Hematopoietic multipotent progenitor cell treated with erythropoietin and hydrocortisone succinate and interleukin-3 and kit ligand, for 17 days (in vitro differentiated cells): ENCODE measurements around the gene UBA7.
"Not testable (repeated sequence)": the region's sequence is repeated elsewhere in the genome, so short reads cannot be mapped to it uniquely, and the experiment has no call there.

Experiments used
- DNase-seq: peaks from one replicate; pipeline ENCODE4 v3.0.0-alpha.2; 2015; ENCODE audit warnings: low spot score

Gene UBA7

DNA sequence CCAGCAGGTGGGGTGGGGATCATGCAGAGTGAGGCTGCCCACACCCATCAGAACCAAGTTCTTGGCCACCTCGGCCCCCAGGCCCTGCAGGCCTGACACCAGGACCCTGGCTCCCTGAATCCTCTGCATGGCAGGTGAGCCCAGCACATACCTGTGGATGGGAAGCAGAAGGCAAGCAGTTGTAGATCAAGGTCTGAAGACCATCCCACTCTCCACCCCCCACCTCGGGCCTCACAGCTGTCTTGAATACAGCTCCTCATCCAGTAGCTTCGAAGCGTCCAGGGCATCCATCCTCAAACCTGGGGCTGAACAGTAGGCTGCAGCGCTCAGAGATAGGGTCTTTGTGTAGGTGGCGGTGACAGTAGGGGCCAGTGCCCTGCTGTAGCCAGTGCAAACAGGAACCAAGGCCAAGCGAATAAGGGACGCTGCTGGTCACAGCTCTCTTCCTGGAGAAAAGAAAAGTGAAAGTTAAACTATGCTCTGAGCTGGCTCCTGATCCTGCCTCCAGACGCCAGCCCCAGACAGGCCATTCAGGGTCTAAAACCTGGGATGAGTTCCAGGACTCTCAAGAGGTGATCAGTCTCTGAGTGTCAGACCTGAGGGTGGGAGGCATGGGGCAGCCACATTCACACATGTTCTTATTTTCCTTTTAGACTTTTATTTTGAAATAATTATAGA is at the start of gene UBA7:
Gene UBA7 (minus strand): TSS at position 457 of the 678 bp plus-strand sequence. CDS start 166 bp downstream, at position 291.
- peak; percentile 45 for DNase-seq

DNA sequence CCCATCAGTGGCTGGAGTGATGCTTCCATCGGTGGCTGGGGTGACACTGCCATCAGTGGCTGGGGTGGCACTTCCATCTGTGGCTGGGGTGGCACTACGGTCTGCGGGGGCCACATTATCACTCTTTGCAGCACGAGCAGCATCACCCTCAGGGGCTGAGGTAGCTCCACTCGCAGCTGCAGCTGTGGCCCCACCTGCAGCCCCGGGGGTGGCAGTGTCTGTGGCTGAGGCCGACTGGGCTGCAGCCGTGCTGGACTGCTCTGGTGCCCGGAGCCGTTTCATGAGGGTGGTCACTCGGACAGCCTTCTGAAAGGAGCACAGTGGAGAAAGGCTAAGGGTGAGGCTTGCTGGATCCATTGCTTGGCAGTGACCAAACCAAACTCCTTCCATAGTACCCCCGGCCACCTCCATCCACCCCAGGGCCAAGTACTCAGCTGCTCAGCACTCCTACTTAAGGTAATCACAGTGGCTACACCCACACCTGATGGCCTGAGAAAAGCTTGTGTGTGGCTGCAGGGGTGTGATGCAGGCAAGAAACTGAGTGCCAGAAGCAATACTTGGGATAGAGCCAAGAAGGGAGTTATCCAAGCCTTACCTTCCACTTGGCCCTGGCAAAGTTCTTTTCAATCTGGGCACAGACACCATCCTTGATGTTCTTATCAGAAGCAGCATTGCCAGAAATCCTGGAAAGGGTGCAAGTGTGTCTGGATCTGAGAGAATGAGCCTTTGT is 46.0 kb upstream of the UBA7 start:
- DNase-seq, result no peak

- peak; percentile 96 for DNase-seq
Measured at GRCh38 chr3:49856181-49857005, 42.6 kb upstream of the UBA7 start, which contains the start of gene TRAIP. TRAIP (minus strand) TSS chr3:49856564; CDS start chr3:49856453, 111 bp downstream.

DNA sequence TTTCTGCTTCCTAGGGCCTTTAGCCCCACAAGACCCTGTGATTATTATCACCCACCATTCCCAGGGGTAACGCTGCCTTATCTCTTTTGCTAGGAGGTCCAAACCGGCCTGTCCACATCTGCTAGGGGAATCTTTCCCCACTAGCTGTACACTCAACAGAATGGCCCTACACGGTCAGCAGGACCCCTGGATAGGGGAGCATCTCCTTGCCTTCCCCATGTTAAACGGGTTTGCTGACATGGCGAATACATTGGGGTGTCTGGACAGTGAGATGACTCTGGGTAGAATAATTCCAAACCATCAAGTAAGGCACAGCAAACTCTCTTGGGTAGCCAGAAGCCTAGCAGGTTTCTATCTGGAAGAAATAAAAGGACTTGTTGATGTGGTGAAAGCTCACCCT is 41.9 kb upstream of the UBA7 start:
- DNase-seq, result no peak

DNA sequence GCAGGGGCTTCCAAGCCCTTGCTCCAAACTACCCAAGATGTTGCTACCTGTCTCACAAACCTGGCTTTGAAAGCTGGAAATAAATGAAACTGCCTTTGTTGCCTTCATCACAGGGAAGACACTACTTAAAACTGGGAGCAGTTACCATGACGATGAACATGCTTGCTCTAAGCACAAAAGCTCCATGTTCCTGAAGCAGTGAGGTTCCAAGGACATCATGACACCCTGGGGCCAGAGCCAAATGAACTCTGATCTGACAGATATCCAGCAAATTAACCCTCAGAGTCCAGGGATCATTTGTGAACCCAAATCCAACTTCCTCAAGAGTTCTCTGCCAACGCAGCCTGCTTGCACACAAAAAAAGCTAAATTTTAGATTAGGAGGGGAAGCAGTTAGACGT is 31.9 kb upstream of the UBA7 start:
- no peak for DNase-seq

GRCh38 chr3:49844464-49845183 is 30.9 kb upstream of the UBA7 start:
- DNase-seq, result no peak

- DNase-seq, result no peak
Measured at GRCh38 chr3:49842843-49843517, 29.2 kb upstream of the UBA7 start.

DNA sequence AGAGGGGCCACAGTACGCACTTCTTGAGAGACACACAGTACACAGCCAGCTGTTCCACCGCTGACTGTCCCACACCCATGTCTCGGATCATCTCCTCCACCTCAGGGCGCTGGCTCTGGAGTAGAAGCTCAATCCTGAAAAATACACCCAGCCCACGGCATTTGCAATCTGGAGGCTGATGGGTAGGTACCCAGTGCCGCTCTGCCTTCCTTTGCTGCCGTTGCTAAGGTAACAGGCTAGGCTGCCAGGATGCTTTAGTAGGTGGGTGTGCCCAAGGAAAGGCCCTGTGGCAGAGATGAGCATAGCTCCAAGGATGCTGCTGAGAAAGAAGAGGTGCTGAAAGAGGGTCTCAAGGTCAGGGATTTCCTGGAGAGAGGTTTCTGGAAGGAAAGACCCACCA is 28.1 kb upstream of the UBA7 start:
- no peak for DNase-seq

DNA sequence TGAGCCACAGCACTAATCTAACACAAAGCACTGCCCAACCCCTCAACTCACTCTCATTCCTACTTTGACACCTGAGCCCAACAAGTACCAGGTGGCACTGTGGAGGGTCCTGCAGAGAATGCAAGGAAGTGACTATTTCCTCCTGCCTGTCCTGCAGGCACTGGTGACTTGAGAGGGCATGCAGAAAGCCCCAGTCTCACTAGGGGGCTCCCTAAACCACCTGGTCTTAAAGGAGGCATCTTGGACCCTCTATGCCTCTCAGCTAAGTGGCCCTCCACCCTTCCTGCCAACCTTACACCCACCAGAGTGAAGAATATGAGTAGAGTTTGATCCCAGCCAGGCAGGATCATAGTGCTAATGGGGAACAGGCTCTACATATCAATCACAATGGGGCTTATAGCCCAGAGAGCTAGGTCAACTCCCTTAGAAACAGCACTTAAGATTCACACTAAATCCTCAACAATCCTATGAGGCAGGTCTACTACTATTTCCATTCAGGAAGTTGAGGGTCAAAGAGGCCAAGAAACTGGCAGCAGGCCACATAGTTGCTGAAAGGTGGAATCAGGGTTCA is 27.5 kb upstream of the UBA7 start:
- no peak for DNase-seq

GRCh38 chr3:49840388-49840787 is 26.6 kb upstream of the UBA7 start:
- no peak for DNase-seq

DNA sequence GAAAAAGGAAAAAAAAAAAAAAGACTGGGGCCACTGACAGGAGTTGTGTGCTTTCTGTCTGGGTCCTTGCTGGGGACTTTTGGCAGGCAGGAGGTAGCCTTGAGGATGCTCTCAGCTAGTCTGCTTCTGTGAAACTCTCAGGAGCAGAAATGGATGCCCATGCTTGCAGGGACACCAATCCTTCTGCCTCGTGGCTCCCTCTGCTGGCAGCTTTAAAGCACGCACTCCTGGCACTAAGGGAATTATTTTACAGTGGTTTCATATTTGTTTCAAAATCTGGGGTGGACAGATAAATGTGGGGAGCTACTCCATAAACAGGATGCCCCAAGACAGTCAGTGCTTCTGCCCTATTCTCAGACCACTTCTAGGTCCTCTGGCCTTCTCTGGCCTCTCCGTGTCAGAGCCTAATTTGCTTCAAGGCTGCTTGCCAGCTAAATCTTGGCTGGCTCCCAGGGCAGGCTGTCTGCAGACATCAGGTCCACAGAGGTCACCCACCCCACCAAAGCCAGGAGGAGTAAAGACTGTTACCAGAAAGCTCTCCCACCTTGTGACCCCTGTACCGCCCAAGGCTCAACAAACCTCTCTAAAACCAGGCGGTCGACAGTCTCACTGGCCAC is 25.5 kb upstream of the UBA7 start:
- DNase-seq, result peak; percentile 89

DNA sequence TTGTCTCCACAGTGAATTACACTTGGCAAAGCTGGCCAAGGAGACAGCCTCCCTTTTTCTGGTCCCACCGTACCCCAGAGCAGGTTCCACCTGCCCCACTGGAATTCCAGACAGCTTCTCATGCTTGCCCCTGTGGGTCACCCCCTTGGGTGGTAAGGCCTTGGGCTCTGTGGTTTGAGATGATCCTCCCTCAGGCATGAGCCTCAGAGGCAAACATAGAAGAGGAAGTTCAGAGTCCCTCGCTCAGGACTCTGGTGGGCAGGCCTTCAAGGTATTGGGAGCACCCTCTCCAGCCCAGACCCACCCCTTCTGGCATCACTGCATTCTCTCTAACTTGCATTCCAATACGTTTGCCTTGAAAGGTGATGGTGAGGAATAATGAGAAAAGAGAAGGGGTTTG is 17.6 kb upstream of the UBA7 start:
- no peak for DNase-seq

- no peak for DNase-seq
Measured at GRCh38 chr3:49826016-49826415, 12.3 kb upstream of the UBA7 start.

DNA sequence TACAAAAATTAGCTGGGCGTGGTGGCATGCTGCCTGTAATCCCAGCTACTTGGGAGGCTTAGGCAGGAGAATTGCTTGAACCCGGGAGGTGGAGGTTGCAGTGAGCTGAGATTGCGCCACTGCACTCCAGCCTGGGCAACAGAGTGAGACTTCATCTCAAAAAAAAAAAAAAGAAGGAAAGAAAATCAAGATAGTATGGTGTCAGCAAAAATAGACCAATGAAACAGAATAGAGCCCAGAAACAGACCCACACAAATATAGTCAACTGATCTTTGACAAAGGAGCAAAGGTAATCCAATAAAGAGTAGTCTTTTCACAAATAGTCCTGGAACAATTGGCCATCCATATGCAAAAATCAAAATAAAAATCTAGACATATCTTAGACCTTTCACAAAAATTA is 9.4 kb upstream of the UBA7 start:
- not testable (repeated sequence) for DNase-seq

GRCh38 chr3:49812916-49813496 is 747 bp downstream of the UBA7 start:
- no peak for DNase-seq

- DNase-seq, result no peak
Measured at GRCh38 chr3:49807431-49808114, 6.2 kb downstream of the UBA7 start.

DNA sequence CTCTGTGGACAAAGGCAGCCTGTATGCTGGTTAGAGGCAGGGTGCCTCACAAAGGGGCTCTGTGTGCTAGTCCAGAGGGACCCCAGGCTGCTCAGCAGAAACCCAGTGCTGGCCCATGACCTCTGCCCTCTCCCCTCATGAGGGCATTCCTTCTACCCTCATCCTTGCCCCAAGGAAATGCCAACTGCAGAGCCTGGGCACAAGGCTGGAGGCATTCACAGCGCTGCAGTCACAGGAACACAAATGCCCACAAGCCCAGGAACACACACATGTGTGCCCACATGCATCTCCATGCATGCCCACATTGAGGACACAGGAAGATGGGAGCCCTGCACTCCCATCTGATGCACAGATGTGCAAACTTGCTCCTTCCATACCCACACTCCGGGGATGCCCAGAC is 6.9 kb downstream of the UBA7 start:
- DNase-seq, result no peak

DNA sequence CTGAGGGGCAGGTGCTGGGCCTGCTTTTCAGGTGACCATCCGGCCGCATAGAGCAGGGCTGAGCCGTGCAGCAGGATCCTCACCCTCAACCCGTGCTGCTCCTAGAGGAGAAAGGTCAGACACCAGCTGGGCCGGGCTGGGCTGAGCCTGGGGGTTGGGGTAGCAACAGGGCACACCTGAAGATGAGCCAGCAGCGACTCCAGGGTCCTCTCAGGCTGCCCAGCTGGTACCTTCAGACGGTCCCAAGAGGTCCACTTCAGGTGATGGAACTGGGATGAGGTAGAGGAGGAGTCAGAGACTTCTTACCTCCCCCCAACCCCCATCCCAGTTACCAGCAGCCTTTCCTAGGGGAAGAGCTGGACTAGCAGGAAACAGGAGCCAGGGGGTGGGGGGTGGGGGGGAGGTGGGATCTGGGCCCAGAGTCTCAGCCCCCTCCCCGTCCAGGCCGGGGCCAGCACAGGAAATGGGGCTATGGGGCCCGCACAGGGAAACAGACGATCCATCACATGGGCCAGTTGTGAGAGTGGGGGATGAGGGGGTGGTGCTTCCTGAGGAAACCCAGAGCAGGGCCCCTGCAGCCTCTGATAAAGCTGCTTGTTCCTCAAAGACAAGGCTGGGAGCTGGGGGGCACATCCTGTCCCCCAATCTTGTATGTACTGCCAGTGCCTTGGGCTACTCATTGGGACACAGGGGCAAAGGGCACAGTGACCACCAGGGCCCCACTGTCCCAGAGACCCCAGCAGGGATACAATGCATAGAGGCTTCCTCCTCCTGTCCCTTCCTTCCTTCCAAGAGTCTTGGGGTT is 7.7 kb downstream of the UBA7 start:
- DNase-seq, result no peak

DNA sequence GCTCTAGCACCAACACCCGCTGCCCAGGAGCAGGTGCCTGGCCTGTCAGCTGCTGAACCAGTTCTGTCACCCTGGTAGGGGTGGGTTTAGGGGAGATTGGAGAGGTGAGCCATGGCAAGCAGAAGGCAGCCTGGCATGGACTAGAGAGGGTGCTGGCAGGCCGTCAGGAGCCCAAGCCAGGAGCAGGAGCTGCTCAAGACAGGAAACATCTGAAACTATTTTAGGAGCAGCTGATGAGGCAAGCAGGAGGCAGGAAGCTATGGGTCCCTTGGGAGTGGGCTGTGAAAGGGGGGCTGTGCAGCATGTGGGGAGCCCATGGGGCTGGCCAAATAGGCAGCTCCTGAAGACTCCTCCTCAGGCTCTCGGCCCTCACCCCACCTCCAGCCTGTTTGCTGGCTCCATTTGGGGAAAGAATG is 8.4 kb downstream of the UBA7 start:
- DNase-seq, result no peak
